GM12878 (cell line): ENCODE data around the gene PLEKHN1. TPM values are rescaled to one million over a fixed set of nuclear protein-coding genes. Genes with fewer than 3 reads are reported as not detected.

Experiments used
- ATAC-seq: fragments of 200-7000 bp; cut with Tn5 transposase; 3 replicates; pipeline ENCODE4 v1.9.1; 2020; ENCODE audit warnings: mild to moderate bottlenecking, moderate library complexity
- BruUV-seq: library from RNA; stranded (reverse); fragments of 400-500 nt; replicated peaks from 2 replicates; lab custom pipeline; 2021; lab: Mats Ljungman, UMichigan
- CTCF ChIA-PET: fragments of 300-600 bp; sonication (Branson Sonifier 250); formaldehyde crosslinking; extraction: SDS; loops from one replicate; lab custom pipeline; 2021; ENCODE audit warnings: inconsistent platforms; lab: Yijun Ruan, JAX
- POLR2A ChIA-PET: fragments of 350-600 bp; formaldehyde crosslinking; extraction: SDS; loops from one replicate; lab custom pipeline; 2021; ENCODE audit warnings: inconsistent platforms; lab: Charles Lee
- RAD21 ChIA-PET: fragments of 300-600 bp; sonication (Branson Sonifier 250); formaldehyde crosslinking; loops from one replicate; lab custom pipeline; 2023; ENCODE audit warnings: antibody characterized with exemption; ENCODE audit not compliant: unreplicated experiment; lab: Charles Lee
- SMC1A ChIA-PET: fragments of 300-600 bp; sonication (Branson Sonifier 250); formaldehyde crosslinking; loops from one replicate; lab custom pipeline; 2023; ENCODE audit not compliant: unreplicated experiment, uncharacterized antibody; lab: Charles Lee
- DNase-seq: peaks from one replicate; pipeline ENCODE4 v3.0.0-alpha.2; 2011; ENCODE audit warnings: low read depth, low spot score
- FAIRE-seq: peaks from 3 replicates; lab custom pipeline; 2011; peaks lifted over from hg19 to GRCh38; lab: Jason Lieb, UNC
- H2AFZ ChIP-seq: 2 replicates; pipeline ENCODE4 v1.6.0; 2011; ENCODE audit warnings: low read depth, low read length, control low read depth; ENCODE audit not compliant: control insufficient read depth
- H3K27ac ChIP-seq: 2 replicates; pipeline ENCODE4 v1.5.1; 2011; ENCODE audit warnings: control low read depth; ENCODE audit not compliant: control insufficient read depth, insufficient read depth
- H3K27me3 ChIP-seq, 2 experiments: replicated peaks in 1 of 2; 2 replicates each; pipeline versions ENCODE4 v1.6.0 to v1.6.1; 2011; ENCODE audit warnings: low read length in 1 of 2; ENCODE audit not compliant: control insufficient read depth in 2 of 2, insufficient read depth in 2 of 2
- H3K36me3 ChIP-seq, 2 experiments: 2 replicates each; pipeline ENCODE4 v1.5.1; 2011; ENCODE audit warnings: low read length in 1 of 2; ENCODE audit not compliant: control insufficient read depth in 2 of 2, insufficient read depth in 2 of 2
- H3K4me1 ChIP-seq: 2 replicates; pipeline ENCODE4 v1.6.1; 2011; ENCODE audit warnings: mild to moderate bottlenecking, low read length, moderate library complexity, mixed read lengths; ENCODE audit not compliant: control insufficient read depth, insufficient read depth
- H3K4me2 ChIP-seq: 2 replicates; pipeline ENCODE4 v1.6.0; 2011; ENCODE audit warnings: control low read depth; ENCODE audit not compliant: control insufficient read depth, insufficient read depth
- H3K4me3 ChIP-seq: fragments of 200-600 bp; sonication (generic); 2 replicates; pipeline ENCODE4 v1.5.1; 2016
- H3K79me2 ChIP-seq: 2 replicates; pipeline ENCODE4 v1.6.0; 2011; ENCODE audit warnings: low read length; ENCODE audit not compliant: control insufficient read depth, insufficient read depth
- H3K9ac ChIP-seq: 2 replicates; pipeline ENCODE4 v1.8.0; 2011; ENCODE audit warnings: low read length, control low read depth, mixed read lengths; ENCODE audit not compliant: control insufficient read depth, insufficient read depth
- H3K9me3 ChIP-seq: replicated peaks from 3 replicates; pipeline ENCODE4 v1.5.1; 2011; ENCODE audit warnings: mild to moderate bottlenecking, low read length; ENCODE audit not compliant: control insufficient read depth, insufficient read depth
- H4K20me1 ChIP-seq: 2 replicates; pipeline ENCODE4 v1.6.0; 2011; ENCODE audit not compliant: control insufficient read depth, insufficient read depth
- ATF3 ChIP-seq: IDR thresholded peaks from 2 replicates; pipeline ENCODE4 v1.6.1; 2011; ENCODE audit warnings: low read depth, mild to moderate bottlenecking, low read length, moderate library complexity, borderline replicate concordance; ENCODE audit errors: extremely low read depth
- BCLAF1 ChIP-seq: fragments of 450-650 bp; IDR thresholded peaks from 2 replicates; pipeline ENCODE4 v1.6.1; 2017; ENCODE audit warnings: antibody characterized with exemption, mild to moderate bottlenecking, moderate library complexity
- E2F8 ChIP-seq: fragments of 450-650 bp; IDR thresholded peaks from 2 replicates; pipeline ENCODE4 v1.6.1; 2018; ENCODE audit warnings: mild to moderate bottlenecking, low read depth, moderate library complexity; ENCODE audit not compliant: partially characterized antibody
- E4F1 ChIP-seq: fragments of 450-650 bp; IDR thresholded peaks from 2 replicates; pipeline ENCODE4 v1.6.1; 2018; ENCODE audit warnings: borderline replicate concordance, mild to moderate bottlenecking; ENCODE audit not compliant: partially characterized antibody
- ESRRA ChIP-seq: IDR thresholded peaks from 2 replicates; pipeline ENCODE4 v1.6.1; 2012; ENCODE audit warnings: mild to moderate bottlenecking, low read length, improper control_type of control experiment
- FOXK2 ChIP-seq: fragments of 450-650 bp; IDR thresholded peaks from 2 replicates; pipeline ENCODE4 v1.6.1; 2017; ENCODE audit warnings: mild to moderate bottlenecking, moderate library complexity
- MAX ChIP-seq: IDR thresholded peaks from 2 replicates; pipeline ENCODE4 v1.6.1; 2012; ENCODE audit warnings: low read depth, low read length, improper control_type of control experiment
- RAD21 ChIP-seq: IDR thresholded peaks from 2 replicates; pipeline ENCODE4 v1.6.1; 2011; ENCODE audit warnings: mild to moderate bottlenecking, low read depth, low read length, moderate library complexity; ENCODE audit not compliant: insufficient read depth
- ZBTB40 ChIP-seq: fragments of 450-650 bp; IDR thresholded peaks from 2 replicates; pipeline ENCODE4 v1.6.1; 2016; ENCODE audit warnings: mild to moderate bottlenecking, moderate library complexity, borderline replicate concordance
- ZNF622 ChIP-seq: fragments of 450-650 bp; IDR thresholded peaks from 2 replicates; pipeline ENCODE4 v1.6.1; 2017; ENCODE audit warnings: mild to moderate bottlenecking, inconsistent platforms
- WGBS: methylation state at CpG from one replicate; pipeline ENCODE4 v1.1.6; 2016; ENCODE audit warnings: low lambda C conversion rate; ENCODE audit not compliant: insufficient replicate concordance, insufficient coverage; ENCODE audit errors: missing lambda C conversion rate; 5-methylcytosine and 5-hydroxymethylcytosine counted together
- in situ Hi-C: fragments of 300-500 bp; cut with MboI; formaldehyde crosslinking; loops from 9 replicates; pipeline ENCODE4 v1.14.3; 2018; ENCODE audit warnings: mixed read lengths
- intact Hi-C: fragments of 100-400 bp; cut with micrococcal nuclease; formaldehyde crosslinking; loops from one replicate; pipeline ENCODE4 v1.14.2; 2022; ENCODE audit not compliant: unreplicated experiment
- polyA plus RNA-seq, 11 experiments: library from polyadenylated mRNA; depleted of rRNA in 4 of 11; unstranded in 6 of 11; stranded (reverse) in 5 of 11; fragments of >200 nt; fragmentation: Nextera tagmentation in 4 of 11; fragmentation: Illumina TruSeq in 1 of 11; extraction: Ambion mirVana in 4 of 11; extraction: Trizol in 1 of 11; gene quantifications; 1 replicate in 1 of 11; 2 replicates in 10 of 11; pipeline versions ENCODE4 v1.2.1 to v1.2.3, GENCODE V29; 2011 to 2016; ENCODE audit warnings: inconsistent platforms in 2 of 11, missing spikeins in 2 of 11, low read depth in 1 of 11
- total RNA-seq, 4 experiments: library from RNA; depleted of rRNA in 3 of 4; stranded (reverse); fragments of >200 nt in 3 of 4; fragmentation: Illumina TruSeq in 1 of 4; extraction: Trizol in 1 of 4; gene quantifications; 2 replicates each; pipeline versions ENCODE4 v1.2.1 to v1.2.3, GENCODE V29; 2013 to 2021

The PLEKHN1 gene
- total and polyA plus RNA-seq, 10 of the 15 experiments (the other 5 are each of a cell fraction or from before 2014, with no cell fraction given) = 0.04 to 0.26 (median 0.18) TPM; not detected in 6

GRCh38 chr1:918353-918752 is 47.9 kb upstream of the PLEKHN1 start:
- intact Hi-C loops = no loop called here
- ChIA-PET CTCF (no interaction called here), POLR2A (no interaction called here), SMC1A (no interaction called here), RAD21 (no interaction called here)
- Histone ChIP-seq H3K4me3 (no peak overlapping the region), H3K4me2 (no peak overlapping the region), H3K27ac (no peak overlapping the region), H2AFZ (no peak overlapping the region), H3K9me3 (no peaks in the 10 kb centered on the region), H4K20me1 (no peaks in the 10 kb centered on the region; the same call in none of the 2 replicates), H3K36me3 (no peaks in the 10 kb centered on the region), H3K27me3 (peaks cover 9 to 14% of the 10 kb centered on the region in 2 experiments), H3K9ac (no peak overlapping the region), H3K4me1 (no peaks in the 10 kb centered on the region), H3K79me2 (no peaks in the 10 kb centered on the region)
- BruUV-seq = no TSS peak
- in situ Hi-C loops = no loop called here
- 40% methylated on average over 15 of the region's 15 CpGs for WGBS
- ATAC-seq (no peak), FAIRE-seq (no peak), DNase-seq (no peak)
- no peak for TF ChIP-seq RAD21
- TF ChIP-seq ZNF622 = no peak
- no peak for TF ChIP-seq MAX
- TF ChIP-seq BCLAF1 = no peak
- TF ChIP-seq FOXK2 = no peak
- no peak for TF ChIP-seq ESRRA
- no peak for TF ChIP-seq ATF3
- TF ChIP-seq E2F8 = no peak
- TF ChIP-seq E4F1 = no peak
- TF ChIP-seq ZBTB40 = no peak
